Tibial nerve (tissue), 3 donors: ENCODE data around the gene BOD1L1.

Experiments used
- POLR2A ChIP-seq, 2 donors: fragments of 450-650 bp; IDR thresholded peaks; one replicate each; pipeline ENCODE4 v1.6.1; 2017; ENCODE audit warnings: antibody characterized with exemption in 2 of 2, mild to moderate bottlenecking in 2 of 2, moderate library complexity in 2 of 2
- TF ChIP-seq, protein P1 (sequence below), 5 experiments: fragments of 200-600 bp in 3 of 5; fragments of 450-650 bp in 2 of 5; sonication (generic) in 3 of 5; IDR thresholded peaks; one replicate each; pipeline ENCODE4 v1.5.1; 2016 to 2019; ENCODE audit warnings: antibody characterized with exemption in 5 of 5, mild to moderate bottlenecking in 3 of 5, moderate library complexity in 2 of 5

DNA sequence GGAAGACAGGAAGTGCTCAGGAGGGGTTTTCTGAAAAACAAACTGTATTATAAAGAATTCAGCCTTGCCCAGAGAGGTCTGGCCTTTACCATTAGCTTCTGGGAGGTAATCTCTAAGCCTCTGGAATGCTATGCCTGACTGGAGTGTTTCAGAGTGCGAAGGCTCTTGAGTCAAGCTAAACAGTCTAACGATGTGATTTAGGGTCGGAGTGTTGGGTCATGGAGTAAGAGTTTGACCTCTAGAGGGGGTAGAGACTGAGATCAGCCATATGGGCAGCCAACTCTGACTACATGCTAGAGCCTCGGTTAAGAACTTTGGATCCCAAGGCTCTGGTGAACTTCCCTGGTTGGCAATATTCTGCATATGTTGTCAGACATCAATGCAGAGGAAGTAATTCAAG lies 15.0 kb downstream of the BOD1L1 start:
- TF ChIP-seq, protein P1, sequence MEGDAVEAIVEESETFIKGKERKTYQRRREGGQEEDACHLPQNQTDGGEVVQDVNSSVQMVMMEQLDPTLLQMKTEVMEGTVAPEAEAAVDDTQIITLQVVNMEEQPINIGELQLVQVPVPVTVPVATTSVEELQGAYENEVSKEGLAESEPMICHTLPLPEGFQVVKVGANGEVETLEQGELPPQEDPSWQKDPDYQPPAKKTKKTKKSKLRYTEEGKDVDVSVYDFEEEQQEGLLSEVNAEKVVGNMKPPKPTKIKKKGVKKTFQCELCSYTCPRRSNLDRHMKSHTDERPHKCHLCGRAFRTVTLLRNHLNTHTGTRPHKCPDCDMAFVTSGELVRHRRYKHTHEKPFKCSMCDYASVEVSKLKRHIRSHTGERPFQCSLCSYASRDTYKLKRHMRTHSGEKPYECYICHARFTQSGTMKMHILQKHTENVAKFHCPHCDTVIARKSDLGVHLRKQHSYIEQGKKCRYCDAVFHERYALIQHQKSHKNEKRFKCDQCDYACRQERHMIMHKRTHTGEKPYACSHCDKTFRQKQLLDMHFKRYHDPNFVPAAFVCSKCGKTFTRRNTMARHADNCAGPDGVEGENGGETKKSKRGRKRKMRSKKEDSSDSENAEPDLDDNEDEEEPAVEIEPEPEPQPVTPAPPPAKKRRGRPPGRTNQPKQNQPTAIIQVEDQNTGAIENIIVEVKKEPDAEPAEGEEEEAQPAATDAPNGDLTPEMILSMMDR (IDR thresholded peaks at IDR 0.05) = no peak
- TF ChIP-seq POLR2A (IDR thresholded peaks at IDR 0.05) = no peak
